NCI-H2196 (cell line): ENCODE results near the gene MECP2.

Source experiments
- DNase-seq: peaks from one replicate; lab custom pipeline; 2025; ENCODE audit not compliant: unreplicated experiment; lab: John Stamatoyannopoulos, UW

Gene MECP2

GRCh38 chrX:154038656-154039055, 58.9 kb downstream of the MECP2 start:
- DNase-seq, result no peak

- no peak for DNase-seq
These were observed 59.8 kb downstream of the MECP2 start for GRCh38 chrX:154037754-154038153.

GRCh38 chrX:154036513-154036912, 61.0 kb downstream of the MECP2 start:
- no peak for DNase-seq

GRCh38 chrX:154033848-154034247, 63.7 kb downstream of the MECP2 start:
- DNase-seq, result no peak

GRCh38 chrX:154032653-154033052, 64.9 kb downstream of the MECP2 start:
- DNase-seq, result no peak

- DNase-seq, result no peak
These were observed 65.4 kb downstream of the MECP2 start for GRCh38 chrX:154032160-154032559.

- DNase-seq, result no peak
These were observed 66.7 kb downstream of the MECP2 start for GRCh38 chrX:154030715-154031305.

GRCh38 chrX:154030266-154030665, 67.3 kb downstream of the MECP2 start:
- no peak for DNase-seq

- DNase-seq, result no peak
These were observed 68.1 kb downstream of the MECP2 start for GRCh38 chrX:154029439-154029838.

- no peak for DNase-seq
These were observed 68.9 kb downstream of the MECP2 start for GRCh38 chrX:154028502-154029184.

GRCh38 chrX:154027986-154028385, 69.5 kb downstream of the MECP2 start:
- DNase-seq, result no peak

- no peak for DNase-seq
These were observed 70.5 kb downstream of the MECP2 start for GRCh38 chrX:154027022-154027402.

GRCh38 chrX:154026136-154027021, 71.1 kb downstream of the MECP2 start:
- DNase-seq, result no peak

GRCh38 chrX:154025230-154025629, 72.3 kb downstream of the MECP2 start:
- no peak for DNase-seq

- no peak for DNase-seq
These were observed 73.2 kb downstream of the MECP2 start for GRCh38 chrX:154024271-154024670.

GRCh38 chrX:154023276-154024000, 74.1 kb downstream of the MECP2 start:
- DNase-seq, result no peak

- DNase-seq, result no peak
These were observed 75.4 kb downstream of the MECP2 start for GRCh38 chrX:154022108-154022507.

GRCh38 chrX:154021131-154021611, 76.3 kb downstream of the MECP2 start:
- DNase-seq, result no peak

- DNase-seq, result no peak
These were observed 76.9 kb downstream of the MECP2 start for GRCh38 chrX:154020536-154021115.

- peak; percentile 55 for DNase-seq
These were observed 77.6 kb downstream of the MECP2 start, which contains the start of gene IRAK1 for GRCh38 chrX:154019633-154020528. IRAK1 (minus strand) TSS chrX:154019902; CDS start chrX:154019812, 90 bp downstream.
